ENCODE measurements around the gene BANP.
"Not testable (repeated sequence)": the region's sequence is repeated elsewhere in the genome, so short reads cannot be mapped to it uniquely, and the experiment has no call there.

Gene BANP

DNA sequence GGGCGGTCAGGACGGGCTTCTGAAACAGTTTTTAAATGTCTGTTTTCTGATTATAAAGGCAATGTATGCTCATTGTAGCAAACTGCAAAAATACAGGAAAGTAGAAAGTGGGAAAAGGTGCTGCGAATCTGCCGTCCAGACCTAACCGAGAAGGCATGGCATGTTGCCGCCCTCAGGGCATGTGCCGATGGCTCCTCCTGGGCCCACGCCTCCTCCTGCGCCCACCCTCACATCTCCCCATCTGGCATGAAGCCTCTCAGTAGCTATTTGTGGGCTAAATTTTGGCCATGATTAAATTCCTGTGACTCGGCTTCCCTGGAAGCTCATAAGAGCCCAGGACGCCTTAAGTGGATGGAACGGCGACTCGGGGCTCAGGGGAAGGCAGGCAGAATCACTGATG lies 148.7 kb downstream of the BANP start:
- DNase-seq; H4K91ac ChIP-seq (ENCODE audit: low read length); H3K4ac ChIP-seq (ENCODE audit: low read depth in 1 of 2, low read length in 2 of 2); H3K18ac ChIP-seq (ENCODE audit: low read depth in 1 of 2, low read length in 2 of 2); H3K79me1 ChIP-seq (replicated peaks; ENCODE audit: low read length, poor library complexity, severe bottlenecking); H3K23ac ChIP-seq (ENCODE audit: low read length in 2 of 2); H3K27ac ChIP-seq (ENCODE audit: low read length, poor library complexity, severe bottlenecking); H3K36me3 ChIP-seq (ENCODE audit: control insufficient read depth in 1 of 2, insufficient read depth in 2 of 2, low read depth in 1 of 2, low read length in 2 of 2); H3K14ac ChIP-seq (ENCODE audit: low read length in 2 of 2); H3K4me2 ChIP-seq (ENCODE audit: low read length, poor library complexity, severe bottlenecking); H3K4me3 ChIP-seq (ENCODE audit: insufficient read depth in 1 of 2, low read depth in 1 of 2, low read length in 2 of 2); H2BK15ac ChIP-seq (ENCODE audit: low read depth, poor library complexity, severe bottlenecking); H3K9ac ChIP-seq (ENCODE audit: low read length); H4K8ac ChIP-seq (ENCODE audit: low read length); H2AFZ ChIP-seq (ENCODE audit: low read depth, low read length); H2AK5ac ChIP-seq (ENCODE audit: low read length, severe bottlenecking); H3K4me1 ChIP-seq (ENCODE audit: control insufficient read depth, insufficient read depth, low read depth, low read length); H2BK120ac ChIP-seq (ENCODE audit: low read depth, low read length); H2BK12ac ChIP-seq (ENCODE audit: low read length in 2 of 2); H2BK5ac ChIP-seq (ENCODE audit: low read depth, low read length, poor library complexity, severe bottlenecking): not testable (repeated sequence)
- Histone ChIP-seq H3K9me3 (ENCODE audit: control insufficient read depth, low read length) (peaks cover 14% of the 10 kb centered on the region), H3K27me3 (ENCODE audit: control insufficient read depth in 1 of 2, insufficient read depth in 1 of 2, low read length in 2 of 2) (peaks cover 20 to 49% of the 10 kb centered on the region in 2 experiments)
- WGBS = 96% methylated on average over 13 of the region's 14 CpGs

DNA sequence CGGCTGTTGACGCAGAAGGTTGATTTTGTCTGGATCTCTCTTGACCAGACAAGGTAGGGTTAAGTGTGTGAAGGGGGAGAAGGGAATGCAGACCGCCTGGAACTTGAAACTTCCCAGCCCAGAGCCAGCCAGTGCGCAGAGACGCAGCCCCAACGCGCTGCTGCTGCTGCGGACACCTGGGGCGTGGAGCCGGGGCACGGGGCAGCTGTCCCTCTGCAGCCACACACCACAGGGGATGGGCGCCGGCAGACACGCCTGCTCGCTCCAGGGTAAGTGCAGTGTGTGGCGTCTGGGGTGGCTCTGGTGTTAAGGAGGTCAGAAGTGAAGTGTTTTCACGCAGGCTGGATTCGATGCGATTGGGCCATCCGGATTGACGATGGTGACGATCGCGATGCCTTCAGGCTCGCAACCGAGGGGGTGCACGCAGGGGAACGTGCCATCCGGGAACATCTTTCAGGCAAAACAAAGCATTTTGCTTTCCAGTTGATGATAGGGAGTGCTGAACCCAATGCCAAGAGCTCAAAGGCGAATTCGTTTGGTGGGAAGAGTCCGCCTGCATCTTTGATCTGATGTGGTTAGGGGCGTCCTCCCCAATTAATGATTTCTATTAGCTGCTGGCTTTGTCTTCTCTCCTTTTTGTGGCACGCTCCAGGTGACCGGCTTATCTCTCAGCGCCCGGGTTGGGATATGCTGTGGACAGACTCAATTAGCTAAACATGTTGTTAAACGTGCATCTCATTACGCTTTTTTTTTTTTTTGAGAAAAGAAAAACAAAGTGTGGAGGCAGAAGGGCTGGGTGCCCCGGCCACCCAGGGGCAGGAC lies 149.8 kb downstream of the BANP start:
- not testable (repeated sequence) for H4K8ac ChIP-seq (ENCODE audit: low read length); H2AK5ac ChIP-seq (ENCODE audit: low read length, severe bottlenecking); H3K23ac ChIP-seq (ENCODE audit: low read length in 2 of 2); H2BK15ac ChIP-seq (ENCODE audit: low read depth, poor library complexity, severe bottlenecking); DNase-seq; H2AFZ ChIP-seq (ENCODE audit: low read depth, low read length); H3K4me1 ChIP-seq (ENCODE audit: control insufficient read depth, insufficient read depth, low read depth, low read length); H3K79me1 ChIP-seq (replicated peaks; ENCODE audit: low read length, poor library complexity, severe bottlenecking); H3K18ac ChIP-seq (ENCODE audit: low read depth in 1 of 2, low read length in 2 of 2); H3K4ac ChIP-seq (ENCODE audit: low read depth in 1 of 2, low read length in 2 of 2); H3K4me2 ChIP-seq (ENCODE audit: low read length, poor library complexity, severe bottlenecking); H3K27ac ChIP-seq (ENCODE audit: low read length, poor library complexity, severe bottlenecking); H2BK5ac ChIP-seq (ENCODE audit: low read depth, low read length, poor library complexity, severe bottlenecking); H2BK120ac ChIP-seq (ENCODE audit: low read depth, low read length); H2BK12ac ChIP-seq (ENCODE audit: low read length in 2 of 2); H3K9ac ChIP-seq (ENCODE audit: low read length); H3K14ac ChIP-seq (ENCODE audit: low read length in 2 of 2); H3K36me3 ChIP-seq (ENCODE audit: control insufficient read depth in 1 of 2, insufficient read depth in 2 of 2, low read depth in 1 of 2, low read length in 2 of 2)
- Histone ChIP-seq H3K27me3 (ENCODE audit: control insufficient read depth in 1 of 2, insufficient read depth in 1 of 2, low read length in 2 of 2) (peaks cover 20 to 49% of the 10 kb centered on the region in 2 experiments), H3K9me3 (ENCODE audit: control insufficient read depth, low read length) (peaks cover 14% of the 10 kb centered on the region), H3K4me3 (ENCODE audit: insufficient read depth in 1 of 2, low read depth in 1 of 2, low read length in 2 of 2) (peak overlapping the region in 1 of 2 experiments; percentile 44), H4K91ac (ENCODE audit: low read length) (peak overlapping the region; percentile 50)
- WGBS = 72% methylated on average over 35 of the region's 40 CpGs

DNA sequence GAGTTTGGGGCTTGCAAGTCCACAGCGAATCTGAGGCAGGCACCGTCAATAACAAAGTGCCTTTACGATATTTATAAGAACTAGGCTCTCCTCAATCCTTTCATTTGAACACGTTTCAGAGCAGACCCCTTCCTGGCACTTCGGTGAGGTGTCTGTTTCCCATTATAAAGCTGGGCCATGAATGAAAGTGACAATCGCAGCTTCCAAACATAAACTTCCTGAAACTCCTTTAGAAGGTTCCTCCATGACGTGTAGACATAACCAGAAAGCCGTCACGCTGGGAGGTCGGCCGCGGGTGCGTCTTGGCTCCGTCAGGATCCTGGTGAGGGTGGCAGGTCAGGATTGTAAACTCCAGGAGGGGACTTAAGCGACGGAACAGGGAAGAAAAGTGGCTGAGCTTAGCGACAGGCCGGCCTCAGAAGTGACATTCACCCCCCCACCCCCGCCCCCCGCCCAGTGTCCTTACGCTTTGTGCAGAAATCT lies 150.4 kb downstream of the BANP start:
- not testable (repeated sequence) for H2BK120ac ChIP-seq (ENCODE audit: low read depth, low read length); H4K8ac ChIP-seq (ENCODE audit: low read length); H2AFZ ChIP-seq (ENCODE audit: low read depth, low read length); H3K18ac ChIP-seq (ENCODE audit: low read depth in 1 of 2, low read length in 2 of 2); H3K79me1 ChIP-seq (replicated peaks; ENCODE audit: low read length, poor library complexity, severe bottlenecking); H3K14ac ChIP-seq (ENCODE audit: low read length in 2 of 2); H2BK5ac ChIP-seq (ENCODE audit: low read depth, low read length, poor library complexity, severe bottlenecking); H3K36me3 ChIP-seq (ENCODE audit: control insufficient read depth in 1 of 2, insufficient read depth in 2 of 2, low read depth in 1 of 2, low read length in 2 of 2); H2BK12ac ChIP-seq (ENCODE audit: low read length in 2 of 2); H3K4me1 ChIP-seq (ENCODE audit: control insufficient read depth, insufficient read depth, low read depth, low read length); H3K4ac ChIP-seq (ENCODE audit: low read depth in 1 of 2, low read length in 2 of 2); H4K91ac ChIP-seq (ENCODE audit: low read length); H3K23ac ChIP-seq (ENCODE audit: low read length in 2 of 2); DNase-seq; H2AK5ac ChIP-seq (ENCODE audit: low read length, severe bottlenecking); H3K9ac ChIP-seq (ENCODE audit: low read length); H3K4me2 ChIP-seq (ENCODE audit: low read length, poor library complexity, severe bottlenecking); H2BK15ac ChIP-seq (ENCODE audit: low read depth, poor library complexity, severe bottlenecking); H3K27ac ChIP-seq (ENCODE audit: low read length, poor library complexity, severe bottlenecking)
- 63% methylated on average over 14 of the region's 21 CpGs for WGBS
- H3K9me3 ChIP-seq (ENCODE audit: control insufficient read depth, low read length) = peaks cover 12% of the 10 kb centered on the region
- peaks cover 20 to 49% of the 10 kb centered on the region in 2 experiments for H3K27me3 ChIP-seq (ENCODE audit: control insufficient read depth in 1 of 2, insufficient read depth in 1 of 2, low read length in 2 of 2)
- H3K4me3 ChIP-seq (ENCODE audit: insufficient read depth in 1 of 2, low read depth in 1 of 2, low read length in 2 of 2) = peak overlapping the region in 1 of 2 experiments; percentile 33

DNA sequence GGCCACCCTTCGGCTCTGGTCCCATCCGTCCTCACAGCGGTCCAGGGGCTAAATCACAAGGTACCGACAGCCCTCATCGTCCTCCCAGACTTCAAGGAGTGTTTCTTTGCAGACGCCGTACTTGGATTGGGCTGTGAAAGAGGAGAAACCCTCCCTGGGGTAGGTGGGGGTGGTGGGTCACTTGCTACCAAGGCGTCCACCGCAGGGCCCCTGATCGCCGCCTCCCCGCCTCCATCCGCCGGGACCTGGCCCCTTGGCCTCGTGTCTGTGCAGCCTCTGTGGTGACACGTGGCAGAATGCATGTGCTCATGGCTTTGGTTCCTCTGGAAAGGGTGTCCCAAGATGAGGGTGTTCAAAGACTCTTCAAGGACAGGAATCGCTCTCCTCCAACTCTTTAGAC lies 151.4 kb downstream of the BANP start:
- Histone ChIP-seq H3K4me1 (ENCODE audit: control insufficient read depth, insufficient read depth, low read depth, low read length) (peaks cover 5% of the 10 kb centered on the region), H3K9me3 (ENCODE audit: control insufficient read depth, low read length) (peaks cover 9% of the 10 kb centered on the region), H3K14ac (ENCODE audit: low read length in 2 of 2) (no peak overlapping the region), H3K27me3 (ENCODE audit: control insufficient read depth in 1 of 2, insufficient read depth in 1 of 2, low read length in 2 of 2) (peaks cover 20 to 49% of the 10 kb centered on the region in 2 experiments), H4K8ac (ENCODE audit: low read length) (no peak overlapping the region), H3K9ac (ENCODE audit: low read length) (no peak overlapping the region), H3K4me3 (ENCODE audit: insufficient read depth in 1 of 2, low read depth in 1 of 2, low read length in 2 of 2) (no peak overlapping the region), H2BK5ac (ENCODE audit: low read depth, low read length, poor library complexity, severe bottlenecking) (no peak overlapping the region), H2BK15ac (ENCODE audit: low read depth, poor library complexity, severe bottlenecking) (no peak overlapping the region), H3K4ac (ENCODE audit: low read depth in 1 of 2, low read length in 2 of 2) (no peak overlapping the region), H2BK120ac (ENCODE audit: low read depth, low read length) (no peak overlapping the region), H3K18ac (ENCODE audit: low read depth in 1 of 2, low read length in 2 of 2) (no peak overlapping the region), H2AK5ac (ENCODE audit: low read length, severe bottlenecking) (no peak overlapping the region), H2BK12ac (ENCODE audit: low read length in 2 of 2) (no peak overlapping the region), H3K4me2 (ENCODE audit: low read length, poor library complexity, severe bottlenecking) (no peak overlapping the region), H3K23ac (ENCODE audit: low read length in 2 of 2) (no peak overlapping the region), H2AFZ (ENCODE audit: low read depth, low read length) (no peak overlapping the region), H3K36me3 (ENCODE audit: control insufficient read depth in 1 of 2, insufficient read depth in 2 of 2, low read depth in 1 of 2, low read length in 2 of 2) (no peaks in the 10 kb centered on the region), H3K27ac (ENCODE audit: low read length, poor library complexity, severe bottlenecking) (no peak overlapping the region), H3K79me1 (replicated peaks; ENCODE audit: low read length, poor library complexity, severe bottlenecking) (no peaks in the 10 kb centered on the region), H4K91ac (ENCODE audit: low read length) (no peak overlapping the region)
- 92% methylated on average over 17 of the region's 17 CpGs for WGBS
- no peak for DNase-seq

Measured in mesenchymal stem cell (in vitro differentiated cells and primary cell).